ENCODE data around the gene SHISA2. TPM values are rescaled to one million over a fixed set of nuclear protein-coding genes. Genes with fewer than 3 reads are reported as not detected.

The SHISA2 gene
- total RNA-seq, 1 donor = 0.90 TPM

Other genes starting within 250 kb of the SHISA2 start
- 24.5 and 39.0 TPM in 2 replicates for gene RNF6, start 170.3 kb upstream of the SHISA2 start, total RNA-seq (ENCODE audit: low replicate concordance)
- 11.7 and 13.6 TPM in 2 replicates for gene CDK8, start 202.1 kb upstream of the SHISA2 start, total RNA-seq (ENCODE audit: low replicate concordance)

Data from fibroblast of the aortic adventitia (primary cell).